ENCODE data around the gene P3H4. TPM values are rescaled to one million over a fixed set of nuclear protein-coding genes. Genes with fewer than 3 reads are reported as not detected.

The P3H4 gene
- total and polyA plus RNA-seq, 2 donors (not counting 3 experiments of a cell fraction or from before 2014, with no cell fraction given): 39.2 to 58.3 TPM

DNA sequence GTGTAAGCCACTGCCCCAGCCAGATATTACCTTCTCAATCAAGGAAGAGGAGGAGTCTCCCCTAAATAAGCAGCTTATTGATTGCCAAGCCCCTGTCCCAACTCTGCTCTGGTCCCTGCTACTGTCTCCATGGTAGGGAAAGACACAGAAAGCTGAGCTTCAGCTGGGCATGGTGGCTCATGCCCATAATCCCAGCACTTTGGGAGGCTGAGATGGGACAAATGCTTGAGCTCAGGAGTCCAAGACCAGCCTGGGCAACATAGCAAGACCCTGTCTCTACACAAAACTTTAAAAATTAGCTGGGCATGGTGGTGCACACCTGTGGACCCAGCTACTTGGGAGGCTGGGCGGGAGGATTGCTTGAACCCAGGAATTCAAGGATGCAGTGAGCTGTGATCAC is 31.8 kb downstream of the P3H4 start:
- TF ChIP-seq, protein P1, sequence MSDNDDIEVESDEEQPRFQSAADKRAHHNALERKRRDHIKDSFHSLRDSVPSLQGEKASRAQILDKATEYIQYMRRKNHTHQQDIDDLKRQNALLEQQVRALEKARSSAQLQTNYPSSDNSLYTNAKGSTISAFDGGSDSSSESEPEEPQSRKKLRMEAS (IDR thresholded peaks at IDR 0.05; ENCODE audit: insufficient read depth, insufficient read length): no peak
- no peak for TF ChIP-seq JUN (IDR thresholded peaks at IDR 0.05; ENCODE audit: borderline replicate concordance, insufficient read depth, insufficient read length, low read depth)
- no peak for TF ChIP-seq FOS (IDR thresholded peaks at IDR 0.05; ENCODE audit: borderline replicate concordance, insufficient read depth, low read length)
- no peak for TF ChIP-seq POLR2A (IDR thresholded peaks at IDR 0.05; ENCODE audit: low read depth, low read length)
- TF ChIP-seq, protein P2, sequence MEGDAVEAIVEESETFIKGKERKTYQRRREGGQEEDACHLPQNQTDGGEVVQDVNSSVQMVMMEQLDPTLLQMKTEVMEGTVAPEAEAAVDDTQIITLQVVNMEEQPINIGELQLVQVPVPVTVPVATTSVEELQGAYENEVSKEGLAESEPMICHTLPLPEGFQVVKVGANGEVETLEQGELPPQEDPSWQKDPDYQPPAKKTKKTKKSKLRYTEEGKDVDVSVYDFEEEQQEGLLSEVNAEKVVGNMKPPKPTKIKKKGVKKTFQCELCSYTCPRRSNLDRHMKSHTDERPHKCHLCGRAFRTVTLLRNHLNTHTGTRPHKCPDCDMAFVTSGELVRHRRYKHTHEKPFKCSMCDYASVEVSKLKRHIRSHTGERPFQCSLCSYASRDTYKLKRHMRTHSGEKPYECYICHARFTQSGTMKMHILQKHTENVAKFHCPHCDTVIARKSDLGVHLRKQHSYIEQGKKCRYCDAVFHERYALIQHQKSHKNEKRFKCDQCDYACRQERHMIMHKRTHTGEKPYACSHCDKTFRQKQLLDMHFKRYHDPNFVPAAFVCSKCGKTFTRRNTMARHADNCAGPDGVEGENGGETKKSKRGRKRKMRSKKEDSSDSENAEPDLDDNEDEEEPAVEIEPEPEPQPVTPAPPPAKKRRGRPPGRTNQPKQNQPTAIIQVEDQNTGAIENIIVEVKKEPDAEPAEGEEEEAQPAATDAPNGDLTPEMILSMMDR (IDR thresholded peaks at IDR 0.05; ENCODE audit: extremely low read depth in 1 of 2, insufficient read depth in 1 of 2, low read depth in 1 of 2, low read length in 2 of 2): no peak
- TF ChIP-seq GATA2 (IDR thresholded peaks at IDR 0.05; ENCODE audit: insufficient read depth, insufficient read length, low read depth, low read length): no peak
- TF ChIP-seq EZH2 (IDR thresholded peaks at IDR 0.05; ENCODE audit: borderline replicate concordance, low read depth, low read length, severe bottlenecking): no peak
- TF ChIP-seq POLR2AphosphoS5 (IDR thresholded peaks at IDR 0.05; ENCODE audit: insufficient read depth, low read depth, low read length): no peak
- TF ChIP-seq MYC (IDR thresholded peaks at IDR 0.05; ENCODE audit: low read depth, low read length): no peak
- peaks cover 0 to 6% of the 10 kb centered on the region in 2 experiments for H3K36me3 ChIP-seq (ENCODE audit: control insufficient read depth in 2 of 2, extremely low read depth in 1 of 2, insufficient read depth in 2 of 2, low read length in 2 of 2)
- H3K27me3 ChIP-seq (ENCODE audit: control insufficient read depth in 2 of 2, insufficient read depth in 2 of 2, low read length in 2 of 2): no peaks in the 10 kb centered on the region
- no peak overlapping the region for H3K27ac ChIP-seq (ENCODE audit: insufficient read depth, low read depth, low read length)
- H3K9me1 ChIP-seq (replicated peaks; ENCODE audit: control insufficient read depth, extremely low read depth, insufficient read depth, low read length): no peaks in the 10 kb centered on the region
- no peak overlapping the region for H2AFZ ChIP-seq (ENCODE audit: low read depth, low read length)
- DNase-seq (ENCODE audit: low read depth, low spot score) (no peak), FAIRE-seq (no peak)
- intact Hi-C loops (cut with micrococcal nuclease): no loop called here
- H4K20me1 ChIP-seq (replicated peaks; ENCODE audit: control insufficient read depth, extremely low read depth, insufficient read depth, low read length): no peaks in the 10 kb centered on the region
- H3K4me2 ChIP-seq (ENCODE audit: insufficient read depth, low read length): no peak overlapping the region
- no peaks in the 10 kb centered on the region for H3K79me2 ChIP-seq (ENCODE audit: control insufficient read depth, insufficient read depth, low read length)
- H3K4me3 ChIP-seq (replicated peaks in 1 of 3; ENCODE audit: insufficient read depth in 1 of 3, low read depth in 1 of 3, low read length in 3 of 3): no peak overlapping the region
- H3K9me3 ChIP-seq (replicated peaks; ENCODE audit: control insufficient read depth, insufficient read depth, low read length): no peaks in the 10 kb centered on the region
- peaks cover 31% of the 10 kb centered on the region for H3K4me1 ChIP-seq (ENCODE audit: control insufficient read depth, extremely low read depth, insufficient read depth, low read length)
- no peak overlapping the region for H3K9ac ChIP-seq (replicated peaks; ENCODE audit: extremely low read depth, insufficient read depth, low read length)
- CTCF ChIA-PET: interaction anchor here (4.2 kb wide), 1 partner anchor 21 kb away, joined by 67 read pairs; no protein-coding TSS in a partner anchor
- no TSS peak for BruUV-seq (replicated peaks)
- dilution Hi-C loops (cut with MboI; ENCODE audit: extremely low pct_ligation_motif_present, low sequenced_read_pairs): no loop called here
- POLR2A ChIA-PET: interaction anchor here (1.6 kb wide), 1 partner anchor 14 kb away, joined by 3 read pairs; no protein-coding TSS in a partner anchor

Data from endothelial cell of umbilical vein (primary cell).